ENCODE results near the gene SH3GLB1. TPM values are rescaled to one million over a fixed set of nuclear protein-coding genes. Genes with fewer than 3 reads are reported as not detected.
A peak's percentile ranks its signal among the peaks of the same experiment; 100 is the strongest.

SH3GLB1 gene
- total and polyA plus RNA-seq, 2 donors (not counting 1 experiment from before 2014, with no cell fraction given), result 13.2 to 57.3 TPM

DNA sequence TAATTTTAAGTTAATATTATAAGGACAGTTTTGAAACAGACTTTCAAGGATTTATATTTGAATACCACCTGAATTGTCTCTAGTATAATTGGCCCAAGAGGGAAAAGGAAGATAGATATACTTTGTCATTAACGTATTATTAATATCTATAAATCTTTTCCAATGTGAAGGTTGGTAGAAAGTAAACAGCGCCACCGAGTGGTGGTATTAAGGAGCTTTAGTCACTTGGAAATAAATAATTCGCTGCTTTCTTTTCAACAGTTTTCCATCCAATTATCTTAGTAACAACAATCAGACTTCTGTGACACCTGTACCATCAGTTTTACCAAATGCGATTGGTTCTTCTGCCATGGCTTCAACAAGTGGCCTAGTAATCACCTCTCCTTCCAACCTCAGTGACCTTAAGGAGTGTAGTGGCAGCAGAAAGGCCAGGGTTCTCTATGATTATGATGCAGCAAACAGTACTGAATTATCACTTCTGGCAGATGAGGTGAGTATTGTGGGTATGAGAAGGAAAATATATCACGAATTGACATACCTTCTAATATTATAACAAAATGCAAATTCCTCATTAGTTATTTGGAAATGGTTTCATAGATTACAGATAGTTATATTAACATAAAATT lies 37.7 kb downstream of the SH3GLB1 start:
- Histone ChIP-seq H2AFZ (ENCODE audit: insufficient read depth, low read depth, low read length, poor library complexity, severe bottlenecking) (no peak overlapping the region), H3K4me3 (ENCODE audit: control extremely low read depth in 1 of 5, extremely low read depth in 1 of 5, insufficient read depth in 1 of 5, low read depth in 2 of 5, low read length in 4 of 5) (no peak overlapping the region), H3K9ac (ENCODE audit: low read length) (no peak overlapping the region), H3K27me3 (replicated peaks in 1 of 4; ENCODE audit: control extremely low read depth in 1 of 4, control insufficient read depth in 3 of 4, insufficient read depth in 4 of 4, low read length in 3 of 4) (no peaks in the 10 kb centered on the region), H3K4me2 (replicated peaks; ENCODE audit: low read depth, low read length, poor library complexity, severe bottlenecking) (no peak overlapping the region), H3K36me3 (replicated peaks in 1 of 2; ENCODE audit: control extremely low read depth in 1 of 2, control insufficient read depth in 1 of 2, extremely low read depth in 1 of 2, insufficient read depth in 2 of 2, low read length in 1 of 2) (peaks cover 20 to 54% of the 10 kb centered on the region in 2 experiments), H3K9me3 (ENCODE audit: control extremely low read depth in 1 of 3, control insufficient read depth in 2 of 3, insufficient read depth in 1 of 3, low read length in 2 of 3) (no peaks in the 10 kb centered on the region), H3K27ac (ENCODE audit: low read length in 2 of 2) (no peak overlapping the region), H4K20me1 (ENCODE audit: control insufficient read depth, insufficient read depth, low read length, poor library complexity, severe bottlenecking) (no peaks in the 10 kb centered on the region), H3K79me2 (ENCODE audit: control insufficient read depth, insufficient read depth, low read length) (no peaks in the 10 kb centered on the region), H3K4me1 (ENCODE audit: control insufficient read depth in 2 of 2, insufficient read depth in 2 of 2, low read length in 2 of 2) (peaks cover 7 to 10% of the 10 kb centered on the region in 2 donors)
- H3K27me3 Mint-ChIP-seq, result no peaks in the 10 kb centered on the region
- intact Hi-C loops (cut with micrococcal nuclease), result loop anchor here (1.0 to 5.0 kb wide), 4 partner anchors 37 to 362 kb away; partner anchors contain the start of gene SH3GLB1
- no peak overlapping the region for H3K4me3 Mint-ChIP-seq
- TF ChIP-seq CTCF (IDR thresholded peaks at IDR 0.05), result peak; percentile 88
- no peak for TF ChIP-seq EZH2 (IDR thresholded peaks at IDR 0.05; ENCODE audit: borderline replicate concordance, insufficient read depth, low read depth, low read length, poor library complexity, severe bottlenecking)
- peak; percentile 50 for DNase-seq
- 83% methylated on average over 1 of the region's 6 CpGs for WGBS (ENCODE audit: insufficient coverage)
- H3K27ac Mint-ChIP-seq, result no peak overlapping the region
- ChIA-PET POLR2A (no interaction called here), CTCF (interaction anchor here (0.8 to 1.5 kb wide), 6 partner anchors 12 to 362 kb away, joined by 3 to 6 read pairs (median 3); partner anchors contain the start of gene SH3GLB1)
- H3K4me1 Mint-ChIP-seq, result no peaks in the 10 kb centered on the region
- H3K9me3 Mint-ChIP-seq (ENCODE audit: insufficient read depth), result no peaks in the 10 kb centered on the region
- no peak for ATAC-seq (ENCODE audit: low read depth)

DNA sequence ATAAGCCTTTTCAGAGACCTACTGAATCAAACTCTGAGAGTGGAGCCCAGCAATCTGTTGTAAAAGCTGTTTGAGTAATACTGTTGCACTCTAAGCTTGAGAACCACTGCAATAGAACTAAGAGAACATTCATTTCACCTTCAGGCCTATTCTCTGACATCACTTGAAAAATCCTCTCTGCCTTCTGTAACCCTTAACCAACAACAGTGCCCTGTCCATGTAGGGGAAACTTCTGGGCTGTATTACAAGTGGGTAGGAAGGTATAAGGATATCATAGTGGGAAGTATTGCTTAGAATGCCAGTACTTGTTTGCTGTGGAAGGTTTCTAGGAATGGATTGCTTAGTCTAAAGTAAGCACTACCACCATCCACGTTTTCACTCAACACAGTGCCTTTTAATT lies 42.9 kb downstream of the SH3GLB1 start:
- Histone ChIP-seq H2AFZ (ENCODE audit: insufficient read depth, low read depth, low read length, poor library complexity, severe bottlenecking) (no peak overlapping the region), H3K9me3 (ENCODE audit: control extremely low read depth in 1 of 3, control insufficient read depth in 2 of 3, insufficient read depth in 1 of 3, low read length in 2 of 3) (no peaks in the 10 kb centered on the region), H4K20me1 (ENCODE audit: control insufficient read depth, insufficient read depth, low read length, poor library complexity, severe bottlenecking) (no peaks in the 10 kb centered on the region), H3K79me2 (ENCODE audit: control insufficient read depth, insufficient read depth, low read length) (no peaks in the 10 kb centered on the region), H3K9ac (ENCODE audit: low read length) (no peak overlapping the region), H3K4me1 (ENCODE audit: control insufficient read depth in 2 of 2, insufficient read depth in 2 of 2, low read length in 2 of 2) (no peaks in the 10 kb centered on the region), H3K36me3 (replicated peaks in 1 of 2; ENCODE audit: control extremely low read depth in 1 of 2, control insufficient read depth in 1 of 2, extremely low read depth in 1 of 2, insufficient read depth in 2 of 2, low read length in 1 of 2) (peaks cover 9 to 30% of the 10 kb centered on the region in 2 experiments), H3K27me3 (replicated peaks in 1 of 4; ENCODE audit: control extremely low read depth in 1 of 4, control insufficient read depth in 3 of 4, insufficient read depth in 4 of 4, low read length in 3 of 4) (no peaks in the 10 kb centered on the region), H3K4me3 (ENCODE audit: control extremely low read depth in 1 of 5, extremely low read depth in 1 of 5, insufficient read depth in 1 of 5, low read depth in 2 of 5, low read length in 4 of 5) (no peak overlapping the region), H3K27ac (ENCODE audit: low read length in 2 of 2) (no peak overlapping the region), H3K4me2 (replicated peaks; ENCODE audit: low read depth, low read length, poor library complexity, severe bottlenecking) (no peak overlapping the region)
- ChIA-PET POLR2A (no interaction called here), CTCF (no interaction called here)
- intact Hi-C loops (cut with micrococcal nuclease), result no loop called here
- Mint-ChIP-seq H3K27me3 (no peaks in the 10 kb centered on the region), H3K9me3 (ENCODE audit: insufficient read depth) (no peaks in the 10 kb centered on the region), H3K4me1 (no peaks in the 10 kb centered on the region), H3K4me3 (no peak overlapping the region), H3K27ac (no peak overlapping the region)
- 86% methylated on average over 1 of the region's 1 CpG for WGBS (ENCODE audit: insufficient coverage)
- ATAC-seq (ENCODE audit: low read depth) (no peak), DNase-seq (no peak)
- TF ChIP-seq EZH2 (IDR thresholded peaks at IDR 0.05; ENCODE audit: borderline replicate concordance, insufficient read depth, low read depth, low read length, poor library complexity, severe bottlenecking) (no peak), CTCF (IDR thresholded peaks at IDR 0.05) (no peak)
